NCI-H69 (cell line): Measurements from ENCODE around the gene EIF2B4.
"Not testable (repeated sequence)": the region's sequence is repeated elsewhere in the genome, so short reads cannot be mapped to it uniquely, and the experiment has no call there.

Experiments used
- DNase-seq: peaks from one replicate; lab custom pipeline; 2025; lab: John Stamatoyannopoulos, UW

Gene EIF2B4

GRCh38 chr2:27377618-27378095 lies 7.5 kb upstream of the EIF2B4 start:
- DNase-seq, result no peak

DNA sequence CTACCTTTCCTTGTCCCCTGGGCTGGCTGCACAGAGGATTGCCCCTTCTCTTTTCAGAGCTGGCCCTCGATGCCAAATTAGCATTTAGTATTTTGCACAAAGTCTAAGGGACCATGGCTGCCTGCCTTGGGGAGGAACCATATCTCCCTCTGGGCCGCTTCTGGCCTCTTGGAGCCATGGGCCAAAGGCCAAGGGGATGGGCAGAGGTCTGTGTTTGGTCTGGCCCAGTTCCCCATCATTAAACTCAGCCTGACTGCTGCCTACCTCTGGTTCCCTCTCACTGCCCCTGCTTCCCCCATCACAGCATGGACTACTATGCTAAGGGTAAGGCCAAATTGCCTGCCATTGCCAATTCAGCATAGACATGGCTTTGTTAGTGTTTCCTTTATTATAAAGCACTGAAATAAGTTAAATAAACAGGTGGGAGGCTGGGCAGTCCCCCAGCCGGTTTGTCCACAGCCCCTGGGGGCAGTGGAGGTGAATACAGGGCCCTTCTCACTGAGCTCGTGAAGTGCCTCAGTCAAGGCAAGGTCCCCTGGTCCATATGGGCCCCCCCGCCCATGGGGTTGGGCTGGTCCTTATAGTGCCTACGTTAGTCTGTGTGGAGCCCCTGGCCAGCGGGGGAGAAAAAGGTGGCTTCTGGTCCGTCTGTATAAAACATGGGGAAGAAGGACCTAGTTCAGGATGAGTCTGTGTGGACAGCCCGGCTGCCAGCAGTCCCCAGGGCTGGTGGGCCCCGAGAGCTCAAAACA lies 6.9 kb upstream of the EIF2B4 start:
- DNase-seq, result no peak

GRCh38 chr2:27376151-27376865 lies 6.2 kb upstream of the EIF2B4 start:
- DNase-seq, result no peak

DNA sequence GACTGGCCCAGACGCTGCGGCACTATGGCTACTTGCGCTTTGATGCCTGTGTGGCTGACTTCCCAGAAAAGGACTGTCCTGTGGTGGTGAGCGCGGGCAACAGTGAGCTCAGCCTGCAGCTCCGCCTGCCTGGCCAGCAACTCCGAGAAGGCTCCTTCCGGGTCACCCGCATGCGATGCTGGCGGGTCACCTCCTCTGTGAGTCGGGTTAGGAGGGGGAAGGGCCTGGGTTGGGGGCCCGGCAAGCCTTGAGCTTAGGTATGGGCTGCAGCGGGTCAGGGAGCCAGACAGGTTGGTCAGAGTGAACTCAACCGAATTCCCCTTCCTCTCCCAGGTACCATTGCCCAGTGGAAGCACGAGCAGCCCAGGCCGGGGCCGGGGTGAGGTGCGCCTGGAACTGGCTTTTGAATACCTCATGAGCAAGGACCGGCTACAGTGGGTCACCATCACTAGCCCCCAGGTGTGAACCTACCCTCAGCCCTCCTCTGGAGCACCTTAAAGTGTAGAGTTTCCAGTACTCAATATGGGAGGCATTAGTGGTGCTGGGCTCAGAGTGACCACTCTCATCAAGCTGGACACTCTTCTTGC lies 5.5 kb upstream of the EIF2B4 start:
- no peak for DNase-seq

- no peak for DNase-seq
Observed at GRCh38 chr2:27373567-27373966, 3.4 kb upstream of the EIF2B4 start.

DNA sequence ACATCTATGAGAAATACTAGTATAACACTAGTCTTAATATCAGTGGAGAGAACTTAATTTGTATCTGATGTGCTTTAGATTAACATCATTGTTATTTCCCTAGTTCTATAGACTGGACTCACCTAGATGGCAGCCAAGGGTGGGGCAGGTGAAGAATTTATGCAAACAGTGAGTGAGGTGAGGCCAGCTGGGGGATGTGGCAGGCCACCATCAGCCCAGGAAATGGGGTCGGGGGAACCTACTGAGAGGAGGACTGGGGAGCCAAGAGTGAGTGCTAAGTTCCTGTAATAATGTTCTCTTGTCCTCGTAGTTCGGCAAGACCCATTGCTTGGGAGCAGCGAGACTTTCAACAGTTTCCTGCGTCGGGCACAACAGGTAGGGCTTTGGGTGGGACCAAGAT lies 2.8 kb upstream of the EIF2B4 start:
- DNase-seq, result no peak

DNA sequence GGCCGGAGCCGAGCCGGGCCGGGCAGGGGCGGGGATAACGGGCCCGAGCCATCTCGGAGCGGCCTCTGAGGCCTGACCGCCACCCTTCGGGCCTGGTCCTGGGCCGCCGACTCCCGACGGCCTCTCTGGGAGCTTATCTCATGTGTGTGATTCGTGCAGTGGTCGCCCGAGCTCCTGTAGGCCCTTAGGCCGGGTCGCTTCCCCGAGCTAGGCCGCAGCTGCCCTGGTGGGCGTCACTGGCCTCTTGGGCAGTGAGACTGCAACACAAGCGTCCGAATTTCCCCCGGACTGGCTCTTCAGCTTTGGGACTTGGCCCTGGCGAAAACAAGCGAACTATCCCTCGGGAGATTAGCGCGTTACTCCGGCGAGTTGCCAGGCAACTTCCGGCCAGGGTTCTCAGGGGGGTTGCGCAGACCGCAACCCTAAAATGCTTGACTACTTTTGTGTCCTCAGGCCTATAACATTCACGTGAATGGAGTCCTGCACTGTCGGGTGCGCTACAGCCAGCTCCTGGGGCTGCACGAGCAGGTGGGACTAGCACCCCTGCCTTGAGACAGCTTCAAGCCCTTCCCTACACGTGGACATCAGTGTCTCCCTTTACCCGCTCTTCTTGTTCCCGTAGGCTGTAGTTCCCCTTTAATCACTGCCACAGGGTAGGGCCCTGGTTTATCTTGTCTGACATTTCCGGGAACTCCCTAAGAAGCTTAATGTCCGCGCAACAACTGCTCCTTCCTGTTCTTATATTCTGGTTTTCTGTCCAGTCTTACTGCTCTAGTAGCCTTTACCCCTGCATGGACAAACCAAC lies 880 bp upstream of the EIF2B4 start:
- DNase-seq, result peak; percentile 30

DNA sequence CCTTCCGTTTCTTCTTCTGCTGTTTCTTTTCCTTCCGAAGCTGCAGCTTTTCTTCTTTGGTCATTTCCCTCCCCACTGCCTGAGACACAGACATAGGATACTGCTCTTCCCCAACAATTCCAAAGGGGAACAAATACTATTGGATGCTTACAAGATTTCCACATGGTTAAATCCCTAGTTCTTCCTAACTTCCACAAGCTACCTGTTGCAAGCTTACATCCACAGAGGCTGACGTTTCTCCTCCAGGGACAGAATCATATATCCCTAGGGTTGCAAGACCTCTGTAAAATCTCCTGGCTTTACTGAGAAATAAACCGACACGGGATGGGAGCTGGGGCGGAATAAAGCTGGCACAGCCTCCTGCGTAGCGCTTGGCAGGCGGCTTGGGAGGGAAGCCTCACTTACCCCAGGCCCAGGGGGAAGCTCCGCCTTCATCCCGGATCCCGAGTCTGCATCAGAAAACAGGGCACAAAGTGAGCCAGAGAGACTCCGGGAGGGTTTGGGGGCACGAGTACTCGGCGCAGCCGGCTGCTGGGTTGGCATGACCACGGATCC lies 590 bp downstream of the EIF2B4 start:
- DNase-seq, result peak; percentile 66

DNA sequence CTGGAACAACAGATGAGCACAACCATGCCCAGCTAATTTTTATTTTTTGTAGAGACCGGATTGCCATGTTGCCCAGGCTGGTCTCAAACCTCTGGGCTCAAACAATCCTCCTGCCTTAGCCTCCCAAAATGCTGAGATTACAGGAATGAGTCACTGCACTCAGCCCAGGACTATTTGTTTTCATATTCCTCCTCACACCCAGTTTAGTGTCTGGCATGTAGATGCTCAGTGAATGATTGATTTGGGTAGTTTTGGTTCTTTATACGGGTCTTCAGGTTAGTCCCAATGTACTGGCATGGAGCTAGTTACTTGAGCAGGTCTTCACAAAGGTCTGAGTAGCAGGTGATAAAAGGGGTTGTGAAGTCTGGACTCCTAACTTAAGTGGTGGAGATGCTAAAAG lies 6.2 kb downstream of the EIF2B4 start:
- DNase-seq, result no peak

DNA sequence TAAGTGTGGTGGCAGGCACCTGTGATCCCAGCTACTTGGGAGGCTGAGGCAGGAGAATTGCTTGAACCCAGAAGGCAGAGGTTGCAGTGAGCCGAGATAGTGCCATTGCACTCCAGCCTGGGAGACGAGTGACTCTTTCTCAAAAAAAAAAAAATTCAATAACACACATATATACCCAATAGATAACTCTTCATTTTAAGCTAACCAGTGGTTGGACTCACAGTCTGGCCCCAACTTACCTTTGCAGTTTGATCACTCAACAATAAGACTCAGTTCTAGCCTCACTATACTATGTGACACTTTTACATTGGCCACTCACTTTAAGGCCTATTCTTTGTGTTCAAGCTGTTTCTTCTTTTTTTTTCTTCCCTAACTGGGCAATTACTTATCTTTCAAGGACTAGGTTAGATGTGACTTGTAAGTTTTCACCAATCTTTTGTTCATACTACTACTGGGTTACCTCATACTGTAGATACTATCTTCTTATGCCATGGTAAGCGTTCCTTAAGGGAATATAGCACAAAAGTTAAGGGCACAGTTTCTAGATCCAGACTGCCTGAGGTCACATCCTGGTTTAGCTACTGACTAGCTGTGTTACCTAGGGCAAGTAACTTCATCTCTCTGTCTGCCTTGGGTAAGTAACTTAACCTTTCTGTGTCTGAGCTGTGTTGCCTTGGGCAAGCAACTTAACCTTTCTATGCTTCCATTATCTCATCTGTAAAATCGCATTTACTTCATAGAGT lies 7.3 kb downstream of the EIF2B4 start:
- DNase-seq, result no peak

DNA sequence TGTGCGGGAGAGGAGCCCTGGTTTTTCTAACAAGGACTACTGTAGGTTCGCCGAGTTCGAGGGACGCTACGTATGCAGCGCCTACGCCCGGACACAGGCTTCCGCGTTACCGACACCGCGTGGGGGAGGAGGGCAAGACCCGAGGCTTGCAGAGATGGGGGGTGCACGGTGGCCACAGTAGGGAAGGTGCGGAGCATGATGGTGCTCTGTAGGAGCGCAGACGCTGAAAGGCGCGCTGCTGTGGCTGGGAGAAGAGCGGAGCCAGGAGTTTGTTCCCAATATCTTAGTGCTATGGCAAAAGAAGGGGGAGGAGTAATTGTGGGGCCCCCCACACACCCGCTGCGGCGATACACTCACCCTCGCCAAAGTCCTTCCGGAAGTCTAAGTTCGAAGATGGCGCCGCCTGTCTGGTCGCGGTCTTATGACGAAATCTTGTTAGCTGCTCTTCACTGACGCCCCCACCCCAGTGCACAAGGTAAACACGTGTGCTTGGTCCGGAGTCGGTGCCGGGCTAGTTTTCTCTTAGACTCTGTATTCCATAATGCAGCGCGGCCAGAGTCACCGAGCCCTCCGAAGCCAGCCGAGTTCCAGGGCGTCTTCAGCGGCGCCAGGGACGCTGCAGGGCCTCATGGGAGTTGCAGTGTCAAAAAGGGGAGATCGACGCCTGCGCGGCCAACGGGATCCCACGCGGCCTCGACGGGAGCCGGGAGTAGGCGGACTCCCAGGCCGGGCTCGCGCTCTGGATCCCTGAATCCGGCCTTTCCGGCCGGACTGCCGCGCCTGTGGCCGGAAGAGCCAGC lies 13.6 kb downstream of the EIF2B4 start, which contains the start of gene GTF3C2:
Gene GTF3C2, minus strand, starts transcription at position 383 of the 800 bp plus-strand sequence. CDS start 13,210 bp downstream, outside the sequence.
- DNase-seq, result peak; percentile 96

DNA sequence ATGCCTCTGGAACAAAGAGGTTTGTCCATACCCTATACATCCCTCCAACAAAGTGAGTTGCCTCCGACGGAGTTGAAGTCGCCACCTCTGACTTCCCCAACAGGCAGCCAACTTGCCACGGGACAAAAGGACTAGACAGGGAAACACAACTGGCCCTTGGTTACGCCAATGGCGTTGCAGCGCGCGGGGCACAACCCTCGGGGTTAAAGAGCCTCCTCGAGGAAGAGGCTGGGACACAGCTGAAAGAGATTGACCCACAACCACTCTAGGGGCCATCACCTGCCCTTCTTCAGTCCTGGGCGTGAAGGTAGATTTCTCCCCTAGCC lies 14.1 kb downstream of the EIF2B4 start:
- peak; percentile 52 for DNase-seq

GRCh38 chr2:27354597-27354927 lies 15.6 kb downstream of the EIF2B4 start:
- no peak for DNase-seq

- DNase-seq, result no peak
Observed at GRCh38 chr2:27353762-27354596, 16.2 kb downstream of the EIF2B4 start.

- not testable (repeated sequence) for DNase-seq
Observed at GRCh38 chr2:27353386-27353761, 16.8 kb downstream of the EIF2B4 start.

DNA sequence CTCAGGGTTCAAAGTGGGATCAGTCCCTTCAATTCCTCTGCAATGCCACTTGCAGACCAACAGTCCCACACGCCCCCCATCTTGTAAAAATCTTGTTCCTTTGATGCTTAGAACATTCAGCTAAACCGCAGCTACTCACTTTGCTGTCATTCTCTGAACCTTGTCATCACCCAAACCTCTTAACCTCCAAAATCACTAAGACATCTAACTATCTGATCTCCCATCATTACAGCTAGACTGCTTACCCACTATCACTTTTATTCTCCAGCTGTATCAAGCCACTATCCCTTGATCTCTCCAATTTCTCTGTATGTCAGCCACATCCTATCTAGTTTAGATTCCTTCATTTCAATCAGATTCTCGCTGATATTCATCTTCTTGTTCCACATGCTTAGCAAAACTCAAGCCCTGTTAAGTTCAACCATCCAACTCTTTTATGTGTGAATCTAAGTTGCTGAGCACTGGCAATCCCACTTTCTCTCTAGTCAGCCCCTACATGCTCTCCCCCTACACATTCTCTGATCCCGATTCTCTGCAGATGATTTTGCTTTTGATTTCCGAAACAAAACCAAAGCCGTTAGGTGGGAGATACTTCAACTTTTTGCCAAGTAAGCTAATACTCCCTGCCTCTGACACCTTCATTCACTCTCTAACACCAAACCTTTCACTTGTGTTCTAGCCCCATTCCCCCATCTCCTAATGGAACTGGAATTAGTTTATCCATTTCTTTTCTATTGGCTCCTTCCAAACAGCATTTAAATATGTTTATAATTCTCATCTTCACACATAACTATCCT lies 18.1 kb downstream of the EIF2B4 start:
- no peak for DNase-seq

DNA sequence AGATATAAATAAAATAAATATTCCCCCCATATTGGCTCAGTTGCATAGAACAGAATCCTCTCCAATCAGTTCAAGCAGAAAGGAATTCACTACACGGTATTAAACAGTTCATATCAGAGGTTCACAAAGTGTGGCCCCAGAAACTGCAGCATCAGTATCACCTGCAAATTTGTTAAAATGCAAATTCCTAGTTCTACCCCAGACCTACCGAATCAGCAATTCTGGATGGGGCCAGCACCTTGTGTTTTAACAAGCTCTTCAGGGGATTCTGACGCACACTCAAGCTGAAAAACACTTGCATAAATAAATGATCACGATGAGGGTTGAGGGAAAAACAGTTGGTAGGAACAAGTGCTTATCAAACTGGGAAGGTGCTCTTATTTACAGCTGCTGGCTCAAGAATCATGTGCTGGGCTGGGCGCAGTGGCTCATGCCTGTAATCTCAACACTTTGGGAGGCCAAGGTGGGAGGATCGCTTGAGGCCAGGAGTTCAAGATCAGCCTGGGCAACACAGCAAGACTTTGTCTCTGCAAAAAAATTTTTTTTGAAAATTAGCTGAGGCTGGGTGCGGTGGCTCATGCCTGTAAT lies 19.9 kb downstream of the EIF2B4 start:
- no peak for DNase-seq

DNA sequence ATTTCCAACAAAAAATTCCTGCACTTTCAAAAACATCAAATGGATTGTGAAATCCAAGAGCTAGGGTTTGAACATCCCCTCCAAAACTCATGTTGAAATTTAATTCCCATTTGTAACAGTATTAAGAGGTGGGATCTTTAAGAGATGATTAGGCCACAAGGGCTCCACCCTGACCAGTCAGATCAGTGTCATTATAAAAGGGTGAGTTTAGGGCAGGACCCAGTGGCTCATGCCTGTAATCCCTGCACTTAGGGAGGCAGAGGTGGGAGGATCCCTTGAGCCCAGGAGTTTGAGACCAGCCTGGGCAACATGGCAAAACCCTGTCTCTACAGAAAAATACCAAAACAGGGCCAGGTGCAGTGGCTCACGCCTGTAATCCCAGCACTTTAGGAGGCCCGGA lies 22.5 kb downstream of the EIF2B4 start:
- DNase-seq, result no peak
